Effector CD4-positive, alpha-beta T cell (primary cell): ENCODE data around the gene BRD4.
"Not testable (repeated sequence)": the region's sequence is repeated elsewhere in the genome, so short reads cannot be mapped to it uniquely, and the experiment has no call there.

ENCODE experiments used
- DNase-seq: peaks from one replicate; pipeline ENCODE4 v3.0.0-alpha.2; 2020

The BRD4 gene

GRCh38 chr19:15360015-15360414 lies 27.7 kb upstream of the BRD4 start:
- DNase-seq, result not testable (repeated sequence)

- no peak for DNase-seq
These were observed 26.6 kb upstream of the BRD4 start for GRCh38 chr19:15358918-15359317.

- no peak for DNase-seq
These were observed 25.6 kb upstream of the BRD4 start for GRCh38 chr19:15357906-15358305.

GRCh38 chr19:15354566-15355296 lies 22.4 kb upstream of the BRD4 start:
- no peak for DNase-seq

- no peak for DNase-seq
These were observed 21.6 kb upstream of the BRD4 start for GRCh38 chr19:15353908-15354307.

- DNase-seq, result not testable (repeated sequence)
These were observed 20.2 kb upstream of the BRD4 start for GRCh38 chr19:15352535-15352934.

- DNase-seq, result not testable (repeated sequence)
These were observed 9.0 kb upstream of the BRD4 start for GRCh38 chr19:15341328-15341727.

- no peak for DNase-seq
These were observed 7.7 kb upstream of the BRD4 start for GRCh38 chr19:15340086-15340485.

GRCh38 chr19:15337202-15337601 lies 4.9 kb upstream of the BRD4 start:
- DNase-seq, result no peak

DNA sequence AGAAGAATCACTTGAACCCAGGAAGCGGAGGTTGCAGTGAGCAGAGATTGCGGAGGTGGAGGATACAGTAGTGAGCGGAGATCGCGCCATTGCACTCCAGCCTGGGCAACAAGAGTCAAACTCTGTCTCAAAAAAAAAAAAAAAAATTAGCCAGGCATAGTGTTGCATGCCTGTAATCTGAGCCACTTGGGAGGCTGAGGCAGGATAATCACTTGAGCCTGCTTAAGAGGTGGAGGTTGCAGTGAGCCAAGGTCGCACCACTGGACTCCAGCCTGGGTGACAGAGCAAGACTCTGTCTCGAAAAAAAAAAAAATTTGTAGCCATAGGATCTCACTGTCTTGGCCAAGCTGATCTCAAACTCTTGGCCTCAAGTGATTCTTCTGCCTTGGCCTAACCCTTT lies 3.7 kb upstream of the BRD4 start:
- DNase-seq, result not testable (repeated sequence)

DNA sequence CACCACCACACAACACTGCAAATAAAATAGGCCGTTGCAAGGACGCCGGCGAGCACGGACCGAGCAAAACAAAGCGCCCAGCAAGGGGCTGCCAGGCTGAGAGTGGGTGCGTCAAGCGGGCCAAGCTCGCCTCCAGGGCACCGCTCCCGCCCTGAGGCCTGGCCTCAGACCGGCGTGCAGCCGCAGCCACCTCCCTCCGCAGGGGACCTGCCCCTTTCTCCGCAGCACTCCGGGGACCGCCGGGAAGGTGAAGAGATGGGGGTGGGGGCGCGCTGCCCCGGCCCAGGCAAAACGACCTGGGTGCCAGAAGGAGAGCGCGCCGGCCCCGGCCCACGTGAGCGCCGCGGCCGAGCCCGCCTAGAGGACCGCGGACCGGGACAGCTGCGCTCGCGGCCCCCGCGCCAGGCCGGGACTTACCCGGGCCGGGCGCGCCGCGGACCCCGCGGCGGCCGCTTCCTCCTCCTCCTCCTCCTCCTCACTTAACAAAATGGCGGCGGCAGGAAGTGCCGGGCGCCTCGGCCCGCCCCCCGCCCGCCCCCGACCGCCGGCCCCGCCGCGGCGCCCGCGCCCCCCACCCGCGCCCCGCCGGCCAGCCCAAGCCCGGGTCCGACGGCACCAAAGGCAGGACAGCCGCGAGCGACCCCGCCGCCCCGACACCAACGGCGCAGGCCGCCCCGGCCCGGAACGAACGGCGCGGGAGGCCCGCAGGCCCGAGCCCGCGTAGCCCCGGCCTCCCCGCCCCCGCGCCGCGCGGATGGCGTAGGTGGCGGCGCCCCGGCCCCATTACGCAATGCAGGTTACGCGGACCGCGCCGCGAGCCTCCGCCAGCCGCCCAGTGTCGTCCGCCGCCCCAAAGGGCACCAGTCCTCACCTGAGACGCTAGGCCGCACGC lies 674 bp downstream of the BRD4 start:
- peak; percentile 57 for DNase-seq

- DNase-seq, result peak; percentile 2
These were observed 1.4 kb downstream of the BRD4 start for GRCh38 chr19:15330801-15331418.

- DNase-seq, result no peak
These were observed 4.0 kb downstream of the BRD4 start for GRCh38 chr19:15328312-15328711.

DNA sequence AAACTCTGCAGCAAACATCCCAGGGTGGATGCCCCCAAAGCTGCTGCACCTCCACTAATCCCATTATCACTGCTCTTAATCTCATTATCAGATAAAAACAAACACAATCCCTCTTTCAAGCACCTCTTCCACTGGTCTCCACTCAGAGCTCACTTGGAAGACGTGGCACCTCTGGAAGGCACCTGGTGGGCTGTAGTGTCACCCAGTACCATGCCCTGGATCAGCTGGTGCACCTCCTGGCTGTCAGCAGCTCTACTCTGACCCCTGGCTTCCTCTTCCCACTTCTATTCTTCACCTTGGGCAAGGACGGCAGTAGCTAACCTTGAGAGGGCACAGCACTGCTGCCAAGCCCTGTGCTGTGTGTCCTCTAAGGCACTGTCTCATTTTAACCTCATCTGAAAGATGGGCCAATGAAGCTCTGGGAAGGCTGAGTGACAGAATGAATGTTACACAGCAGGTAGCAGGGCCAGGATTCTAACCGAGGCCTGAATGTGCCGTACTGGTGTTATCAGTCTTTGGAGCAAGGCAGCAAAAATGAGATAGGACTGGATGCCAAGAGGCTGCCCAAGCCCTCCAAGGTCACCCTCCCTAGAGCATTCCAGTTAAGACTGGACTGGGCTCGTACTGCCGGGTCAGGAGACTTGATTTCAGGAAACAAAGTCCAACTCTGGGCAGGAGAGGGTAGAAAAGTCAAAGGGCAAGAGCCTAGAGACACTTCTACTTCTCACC lies 7.4 kb downstream of the BRD4 start:
- no peak for DNase-seq

DNA sequence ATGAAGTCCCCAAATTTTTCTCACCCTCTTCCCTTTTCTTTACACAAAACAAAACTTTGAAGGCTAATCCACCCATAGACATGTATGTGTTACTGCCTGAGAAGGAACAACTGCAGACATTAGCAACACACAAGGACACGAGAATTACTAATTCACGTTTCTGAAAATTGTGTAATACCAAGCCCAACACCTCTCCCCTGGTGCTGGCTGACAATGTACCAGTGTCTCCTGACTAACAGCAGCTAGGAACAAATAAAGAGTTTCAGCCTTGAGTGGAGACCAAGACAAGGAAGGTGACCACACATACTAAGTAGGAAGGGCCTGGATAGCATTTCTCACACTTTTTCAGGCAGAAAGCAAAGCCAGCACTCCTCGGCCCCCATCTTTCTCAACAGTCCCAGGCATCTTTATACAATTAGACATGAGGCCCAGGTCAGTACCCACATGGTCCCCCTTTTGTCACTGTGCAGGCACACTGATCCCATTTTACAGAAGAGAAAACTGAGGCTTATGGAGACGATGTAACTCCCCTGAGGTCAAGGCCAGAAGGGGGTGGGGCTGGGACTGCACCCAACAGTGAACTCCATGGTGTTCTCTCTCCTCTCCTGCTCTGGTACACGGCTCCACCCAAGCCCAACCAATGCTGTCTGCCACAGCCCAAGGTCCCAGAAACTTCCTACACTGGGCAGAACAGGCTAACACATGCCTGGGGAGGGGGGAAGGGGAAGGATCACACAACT lies 8.7 kb downstream of the BRD4 start:
- no peak for DNase-seq

DNA sequence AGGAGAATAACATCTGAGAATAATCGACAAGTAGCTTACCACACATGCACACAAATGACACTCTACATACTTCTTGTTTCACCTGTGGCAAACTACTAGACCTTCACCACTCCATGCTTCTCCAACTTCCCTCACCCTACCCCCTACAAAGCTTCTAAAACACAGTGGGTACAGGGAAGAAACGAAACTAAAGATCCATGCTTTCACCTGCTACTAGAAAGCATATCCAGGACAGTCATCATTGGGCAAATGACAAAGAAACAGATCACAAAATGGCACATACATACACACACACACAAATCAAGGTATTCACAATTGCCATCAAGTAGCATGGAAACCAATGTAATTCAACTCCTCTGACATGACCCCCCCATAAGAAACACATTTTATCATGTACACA lies 10.6 kb downstream of the BRD4 start:
- DNase-seq, result no peak

- no peak for DNase-seq
These were observed 12.2 kb downstream of the BRD4 start for GRCh38 chr19:15320116-15320515.

GRCh38 chr19:15318241-15318691 lies 14.1 kb downstream of the BRD4 start:
- no peak for DNase-seq

- DNase-seq, result no peak
These were observed 14.8 kb downstream of the BRD4 start for GRCh38 chr19:15317392-15318071.

- DNase-seq, result no peak
These were observed 15.8 kb downstream of the BRD4 start for GRCh38 chr19:15316498-15316897.

DNA sequence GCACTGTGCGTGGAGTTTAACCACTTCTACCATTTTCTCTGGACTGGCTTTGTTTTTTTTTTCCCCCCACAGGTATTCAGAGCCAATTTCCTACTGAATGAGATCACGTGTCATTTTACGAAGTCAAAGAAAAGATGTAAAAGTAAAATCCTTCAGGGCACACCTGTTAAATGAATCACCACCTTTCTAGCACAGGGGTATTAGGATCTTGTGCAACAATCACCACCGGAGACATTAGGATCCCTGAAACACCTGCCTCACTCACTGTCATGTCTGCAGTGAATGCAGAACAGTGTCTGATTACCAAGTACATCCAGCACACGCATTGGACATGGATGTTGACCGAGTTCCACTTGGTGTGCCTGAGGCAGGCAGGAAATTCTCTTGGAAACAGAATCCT lies 17.2 kb downstream of the BRD4 start:
- DNase-seq, result no peak
